GM10248 (cell line): ENCODE data around the gene CANT1.

Experiments used
- CTCF ChIA-PET: fragments of 300-600 bp; sonication (Branson Sonifier 250); formaldehyde crosslinking; extraction: SDS; loops from one replicate; lab custom pipeline; 2021; ENCODE audit warnings: antibody characterized with exemption; lab: Yijun Ruan, JAX
- POLR2A ChIA-PET: fragments of 350-650 bp; sonication (Branson Sonifier 250); formaldehyde crosslinking; extraction: SDS; loops from one replicate; lab custom pipeline; 2020; ENCODE audit warnings: antibody characterized with exemption; lab: Yijun Ruan, JAX
- DNase-seq: peaks from one replicate; pipeline ENCODE4 v3.0.0; 2012; ENCODE audit errors: extremely low spot score
- CTCF ChIP-seq: IDR thresholded peaks from 2 replicates; pipeline ENCODE4 v1.5.1; 2012; ENCODE audit warnings: mild to moderate bottlenecking, low read depth; ENCODE audit errors: extremely low read depth, missing control alignments, control extremely low read depth

The CANT1 gene

DNA sequence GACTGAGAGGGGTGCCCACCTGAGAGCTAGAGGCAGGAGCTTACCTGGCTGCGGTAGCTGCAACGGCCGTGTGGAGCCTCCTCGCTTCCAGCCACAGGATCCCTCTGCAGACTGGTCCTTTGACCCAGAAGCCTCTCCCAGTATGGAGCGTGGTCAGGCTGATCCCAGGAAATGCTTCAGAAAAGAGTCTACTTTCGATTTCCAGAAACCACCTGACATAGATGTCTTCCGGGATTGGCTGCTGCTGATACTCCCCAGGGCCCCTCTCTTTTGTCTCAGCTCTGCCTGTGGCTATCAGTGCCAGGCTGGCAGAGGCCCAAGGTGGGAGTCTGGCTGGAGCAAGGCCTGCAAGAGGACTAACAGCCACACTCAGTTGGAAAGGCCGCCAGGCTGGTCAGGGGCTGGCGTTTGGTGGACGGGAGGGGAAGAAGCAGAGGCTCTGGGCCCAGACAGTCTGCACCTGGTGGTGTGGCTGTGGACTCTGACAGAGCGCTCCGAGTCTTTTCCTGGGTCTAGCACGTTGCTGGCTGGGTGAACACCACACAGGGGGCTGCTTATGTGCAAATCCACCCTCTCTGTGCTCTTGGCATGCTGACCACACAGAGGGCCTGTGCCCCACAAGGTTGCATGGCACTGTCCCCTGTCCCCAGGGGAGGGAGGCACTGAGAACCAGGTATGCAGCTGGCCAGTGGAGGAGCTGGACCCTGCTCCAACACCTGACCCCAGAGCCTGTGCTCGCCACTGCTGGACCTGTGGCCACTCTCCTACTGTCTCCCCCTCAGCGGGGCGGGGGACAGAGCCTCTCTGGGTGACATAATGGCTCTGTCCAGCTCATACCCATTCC, 29.6 kb downstream of the CANT1 start, which contains the start of gene LGALS3BP:
LGALS3BP (minus strand) TSS at position 144 of the 844 bp plus-strand sequence. CDS start 2,732 bp downstream, outside the sequence.
- TF ChIP-seq CTCF, result no peak
- ChIA-PET CTCF (interaction anchor here (1.6 to 3.2 kb wide), 2 partner anchors 9 to 412 kb away, joined by 5 to 20 read pairs; no protein-coding TSS in a partner anchor), POLR2A (no interaction called here)
- no peak for DNase-seq

GRCh38 chr17:78977997-78978973, 31.3 kb downstream of the CANT1 start:
- CTCF ChIA-PET, result interaction anchor here (1.3 to 1.4 kb wide), 2 partner anchors 8 to 68 kb away, joined by 3 to 5 read pairs; no protein-coding TSS in a partner anchor
- POLR2A ChIA-PET, result no interaction called here
- DNase-seq, result no peak
- TF ChIP-seq CTCF, result no peak

- no peak for TF ChIP-seq CTCF
- no peak for DNase-seq
- ChIA-PET POLR2A (no interaction called here), CTCF (interaction anchor here (1.3 kb wide), 1 partner anchor 68 kb away, joined by 3 read pairs; no protein-coding TSS in a partner anchor)
These were observed 32.0 kb downstream of the CANT1 start for GRCh38 chr17:78977681-78977943.

- ChIA-PET POLR2A (no interaction called here), CTCF (interaction anchor here (0.6 to 1.3 kb wide), 2 partner anchors 17 to 69 kb away, joined by 3 read pairs; no protein-coding TSS in a partner anchor)
- no peak for DNase-seq
- TF ChIP-seq CTCF, result no peak
These were observed 32.5 kb downstream of the CANT1 start for GRCh38 chr17:78976907-78977680.

- POLR2A ChIA-PET, result no interaction called here
- no peak for TF ChIP-seq CTCF
- CTCF ChIA-PET, result interaction anchor here (1.8 kb wide), 1 partner anchor 14 kb away, joined by 4 read pairs; no protein-coding TSS in a partner anchor
- no peak for DNase-seq
These were observed 34.7 kb downstream of the CANT1 start for GRCh38 chr17:78974635-78975591.
